Measurements from ENCODE around the gene EPHB4.
"Not testable (repeated sequence)": the region's sequence is repeated elsewhere in the genome, so short reads cannot be mapped to it uniquely, and the experiment has no call there.

The EPHB4 gene

GRCh38 chr7:100861616-100861985, 34.3 kb upstream of the EPHB4 start:
- H3K27ac ChIP-seq = peak overlapping the region; percentile 67
- TF ChIP-seq ZFX (IDR thresholded peaks at IDR 0.05; ENCODE audit: borderline replicate concordance) = no peak
- no peak for TF ChIP-seq CTCF (IDR thresholded peaks at IDR 0.05)

- TF ChIP-seq ZFX (IDR thresholded peaks at IDR 0.05; ENCODE audit: borderline replicate concordance) (no peak), CTCF (IDR thresholded peaks at IDR 0.05) (no peak)
- peak overlapping the region; percentile 67 for H3K27ac ChIP-seq
These were observed 33.6 kb upstream of the EPHB4 start for GRCh38 chr7:100860702-100861615.

- TF ChIP-seq CTCF (IDR thresholded peaks at IDR 0.05) = no peak
- no peak for TF ChIP-seq ZFX (IDR thresholded peaks at IDR 0.05; ENCODE audit: borderline replicate concordance)
- H3K27ac ChIP-seq = peak overlapping the region; percentile 67
These were observed 32.5 kb upstream of the EPHB4 start for GRCh38 chr7:100859856-100860255.

- no peak for TF ChIP-seq CTCF (IDR thresholded peaks at IDR 0.05)
- no peak for TF ChIP-seq ZFX (IDR thresholded peaks at IDR 0.05; ENCODE audit: borderline replicate concordance)
- H3K27ac ChIP-seq = no peak overlapping the region
These were observed 29.6 kb upstream of the EPHB4 start for GRCh38 chr7:100856871-100857282.

GRCh38 chr7:100855515-100855914, 28.2 kb upstream of the EPHB4 start:
- no peak overlapping the region for H3K27ac ChIP-seq
- TF ChIP-seq ZFX (IDR thresholded peaks at IDR 0.05; ENCODE audit: borderline replicate concordance) (no peak), CTCF (IDR thresholded peaks at IDR 0.05) (no peak)

- not testable (repeated sequence) for H3K27ac ChIP-seq
These were observed 27.6 kb upstream of the EPHB4 start for GRCh38 chr7:100854899-100855298.

GRCh38 chr7:100854146-100854895, 27.0 kb upstream of the EPHB4 start:
- peak overlapping the region; percentile 88; the same call in 1 of the 2 replicates for H3K27ac ChIP-seq
- TF ChIP-seq CTCF (IDR thresholded peaks at IDR 0.05) (no peak), ZFX (IDR thresholded peaks at IDR 0.05; ENCODE audit: borderline replicate concordance) (no peak)
